ENCODE measurements around the gene DAP.

DAP gene

GRCh38 chr5:10760096-10760920 is 726 bp downstream of the DAP start:
- DNase-seq: peak; percentile 34

- DNase-seq: no peak
Measured at GRCh38 chr5:10759111-10759510, 1.9 kb downstream of the DAP start.

DNA sequence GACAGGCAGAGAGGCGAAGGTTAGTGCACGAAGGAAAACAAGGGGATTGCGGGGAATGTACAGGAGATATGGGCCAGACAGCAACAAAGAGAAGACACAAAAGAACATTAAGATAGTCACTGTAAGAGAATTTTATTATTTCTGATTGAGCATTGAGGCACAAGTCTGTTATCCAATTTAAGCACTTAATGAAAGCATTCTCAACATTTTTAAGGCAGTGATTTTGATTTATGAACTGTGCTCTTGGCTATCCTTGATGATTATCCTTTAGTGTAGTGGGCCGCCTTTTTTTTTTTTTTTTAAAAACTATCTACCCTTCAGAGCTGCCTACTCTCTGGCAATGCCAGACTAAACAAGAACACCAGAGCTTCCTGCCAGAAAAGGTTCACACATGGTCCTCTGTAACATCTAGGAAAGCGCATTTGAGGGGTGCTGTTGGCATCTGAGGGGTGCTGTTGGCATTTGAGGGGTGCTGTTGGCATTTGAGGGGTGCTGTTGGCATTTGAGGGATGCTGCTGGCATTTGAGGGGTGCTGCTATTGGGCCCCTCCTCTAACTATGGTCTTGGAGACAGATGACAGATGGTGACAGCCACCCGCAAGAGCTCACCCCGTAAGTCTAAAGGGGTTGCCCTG is 3.0 kb downstream of the DAP start:
- no peak for DNase-seq

- peak; percentile 4 for DNase-seq
Measured at GRCh38 chr5:10757043-10757442, 4.0 kb downstream of the DAP start.

- no peak for DNase-seq
Measured at GRCh38 chr5:10756549-10756948, 4.5 kb downstream of the DAP start.

GRCh38 chr5:10753178-10753577 is 7.9 kb downstream of the DAP start:
- DNase-seq: no peak

GRCh38 chr5:10752451-10752850 is 8.6 kb downstream of the DAP start:
- DNase-seq: no peak

GRCh38 chr5:10750909-10751308 is 10.1 kb downstream of the DAP start:
- no peak for DNase-seq

DNA sequence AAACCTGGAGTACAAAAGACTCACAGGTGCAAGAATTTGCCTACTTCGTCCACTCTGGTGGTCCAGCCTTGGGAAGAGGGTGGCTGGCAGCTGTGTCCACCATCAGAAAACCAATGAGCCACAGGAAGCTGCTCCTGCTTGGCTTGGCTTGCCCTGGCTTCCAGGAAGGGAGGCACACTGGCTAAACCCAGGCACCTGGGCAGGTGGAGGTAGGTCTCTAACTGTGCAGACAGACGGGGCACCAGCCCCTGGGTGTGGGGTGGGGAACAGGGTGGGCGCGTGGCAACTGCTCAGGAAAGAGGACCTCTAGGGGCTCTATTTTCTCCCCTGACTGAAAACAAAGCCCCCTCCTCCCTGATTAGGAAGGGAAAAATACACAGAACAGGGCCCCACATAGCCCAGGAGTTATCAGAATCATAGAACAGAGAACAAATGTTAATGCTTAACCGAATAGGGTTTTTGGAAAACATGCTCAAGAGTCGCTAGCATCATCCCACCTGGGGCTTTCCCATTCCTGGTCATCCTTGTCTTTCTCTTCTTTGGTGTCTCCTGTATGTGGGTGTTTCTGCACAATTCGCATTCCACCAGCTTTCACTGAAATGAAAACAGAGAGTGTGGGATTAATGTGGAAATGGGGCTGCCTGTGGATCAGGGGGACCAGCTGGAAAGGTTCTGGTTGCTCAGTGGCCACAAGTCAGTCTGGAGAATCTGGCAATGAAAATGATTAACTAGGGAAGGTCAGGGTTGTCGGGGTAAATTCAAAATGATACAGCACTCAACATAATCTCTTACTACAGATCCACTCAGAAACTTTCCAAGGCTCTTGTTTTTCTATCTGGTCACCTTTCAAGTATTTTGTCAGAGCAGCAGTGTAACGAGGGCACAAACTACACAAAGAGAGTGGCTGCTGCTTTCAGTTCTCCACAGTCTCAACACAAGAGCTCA is 13.1 kb downstream of the DAP start:
- no peak for DNase-seq

DNA sequence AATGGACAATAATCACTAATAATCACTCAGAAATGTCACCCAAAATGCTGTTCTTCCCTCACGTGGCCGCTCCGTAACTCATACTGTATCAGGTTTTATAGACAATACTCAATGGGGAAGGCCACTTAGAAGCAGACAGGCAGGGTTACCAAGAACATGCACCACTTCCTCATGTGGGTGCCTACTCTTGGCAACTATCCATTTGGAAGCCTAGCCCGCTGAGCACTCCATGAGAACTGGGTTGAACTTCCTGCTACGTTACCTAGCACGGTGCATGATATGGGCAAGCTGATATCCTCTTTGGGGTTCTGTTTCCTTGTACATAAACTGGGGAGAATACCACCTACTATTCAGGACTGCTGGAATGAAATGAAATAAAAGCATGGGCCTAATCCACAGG is 14.3 kb downstream of the DAP start:
- DNase-seq: no peak

- no peak for DNase-seq
Measured at GRCh38 chr5:10745133-10745532, 15.9 kb downstream of the DAP start.

- DNase-seq: no peak
Measured at GRCh38 chr5:10744681-10745080, 16.4 kb downstream of the DAP start.

- DNase-seq: no peak
Measured at GRCh38 chr5:10743951-10744350, 17.1 kb downstream of the DAP start.

GRCh38 chr5:10743526-10743925 is 17.5 kb downstream of the DAP start:
- DNase-seq: no peak

DNA sequence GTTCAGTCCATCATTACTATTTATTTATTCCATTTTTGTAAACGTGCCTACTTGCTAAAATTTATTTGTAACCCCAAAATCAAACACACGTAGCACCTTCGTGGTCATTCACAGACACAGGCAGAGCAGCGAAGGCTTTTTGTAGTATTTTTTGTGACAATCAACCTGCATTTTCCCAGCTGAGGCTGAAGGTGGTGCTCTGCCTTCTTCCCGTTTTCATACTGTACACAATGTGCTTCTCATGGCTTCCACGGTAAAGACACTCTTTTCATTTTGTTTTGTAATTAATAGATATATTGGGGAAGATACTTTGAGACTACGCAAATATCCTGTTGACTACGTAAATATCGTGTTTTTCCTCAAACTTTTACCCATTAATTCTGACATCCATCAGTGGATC is 19.4 kb downstream of the DAP start:
- DNase-seq: no peak

DNA sequence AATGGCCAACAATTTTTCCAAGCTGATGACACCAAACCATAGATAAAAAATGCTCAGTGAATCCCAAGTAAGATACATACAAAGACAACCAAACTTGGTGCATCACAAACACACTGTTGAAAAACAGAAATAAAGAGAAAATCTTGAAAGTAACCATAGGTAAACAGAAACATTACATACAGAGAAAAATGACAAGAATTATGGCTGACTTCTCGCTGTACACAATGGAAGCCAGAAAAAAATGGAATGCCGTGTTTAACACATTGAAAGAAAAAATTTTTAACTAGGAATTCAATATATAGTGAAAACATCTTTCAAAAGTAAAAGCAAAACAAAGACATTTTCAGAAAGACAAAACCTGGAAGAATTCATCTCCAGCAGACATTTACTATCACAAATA is 20.6 kb downstream of the DAP start:
- DNase-seq: no peak

GRCh38 chr5:10737880-10738279 is 23.2 kb downstream of the DAP start:
- no peak for DNase-seq

- no peak for DNase-seq
Measured at GRCh38 chr5:10736808-10737207, 24.2 kb downstream of the DAP start.

DNA sequence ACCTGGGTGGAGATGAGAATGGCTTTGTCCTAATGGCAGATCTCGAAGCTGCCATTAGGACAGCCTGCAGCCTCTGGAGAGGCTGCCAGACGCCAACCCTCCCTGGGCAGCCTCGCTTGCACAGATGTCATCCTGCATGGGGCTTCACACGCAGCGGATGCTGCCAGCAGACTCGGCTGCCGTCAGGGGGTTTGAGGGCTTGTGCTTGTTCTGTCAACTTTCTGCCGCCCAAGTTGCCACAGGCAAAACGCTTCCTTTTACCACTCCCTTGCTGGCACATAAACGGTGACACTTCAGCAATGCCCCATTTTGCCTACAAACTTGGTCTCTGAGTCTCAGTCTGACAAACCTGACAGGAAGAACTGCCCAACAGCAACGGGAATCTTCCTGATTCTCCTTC is 24.7 kb downstream of the DAP start:
- no peak for DNase-seq

DNA sequence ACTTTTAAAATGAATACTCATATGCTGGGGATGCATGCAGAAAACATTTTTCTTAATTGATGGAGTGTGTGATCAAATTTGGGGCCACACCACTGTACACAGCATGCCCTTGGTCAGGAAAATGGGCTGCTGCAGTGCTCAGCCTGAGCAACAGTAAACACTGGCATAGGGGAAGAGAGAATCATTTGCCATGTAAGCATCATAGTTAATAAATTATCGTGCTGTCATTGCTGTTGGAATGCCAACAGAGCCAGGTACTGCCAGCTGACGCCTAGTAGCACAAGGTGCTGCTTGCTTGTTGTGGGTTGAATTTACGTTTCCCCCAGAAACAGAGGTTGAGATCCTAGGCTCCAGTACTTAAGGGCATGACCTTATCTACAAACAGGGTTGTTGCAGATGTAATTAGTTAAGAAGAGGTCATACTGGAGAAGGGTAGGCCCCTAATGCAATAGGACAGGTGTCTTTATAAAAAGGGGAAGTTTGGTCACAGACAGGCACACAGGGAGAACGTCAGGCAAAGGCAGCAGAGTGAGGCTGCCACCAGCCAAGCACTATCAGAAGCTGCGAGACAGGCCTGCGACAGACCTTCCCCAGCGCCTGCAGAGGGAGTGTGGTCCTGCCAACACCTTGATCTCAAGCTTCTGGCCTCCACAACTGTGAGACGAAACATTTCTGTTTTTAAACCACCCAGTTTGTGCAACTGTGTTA is 25.3 kb downstream of the DAP start:
- no peak for DNase-seq

DNA sequence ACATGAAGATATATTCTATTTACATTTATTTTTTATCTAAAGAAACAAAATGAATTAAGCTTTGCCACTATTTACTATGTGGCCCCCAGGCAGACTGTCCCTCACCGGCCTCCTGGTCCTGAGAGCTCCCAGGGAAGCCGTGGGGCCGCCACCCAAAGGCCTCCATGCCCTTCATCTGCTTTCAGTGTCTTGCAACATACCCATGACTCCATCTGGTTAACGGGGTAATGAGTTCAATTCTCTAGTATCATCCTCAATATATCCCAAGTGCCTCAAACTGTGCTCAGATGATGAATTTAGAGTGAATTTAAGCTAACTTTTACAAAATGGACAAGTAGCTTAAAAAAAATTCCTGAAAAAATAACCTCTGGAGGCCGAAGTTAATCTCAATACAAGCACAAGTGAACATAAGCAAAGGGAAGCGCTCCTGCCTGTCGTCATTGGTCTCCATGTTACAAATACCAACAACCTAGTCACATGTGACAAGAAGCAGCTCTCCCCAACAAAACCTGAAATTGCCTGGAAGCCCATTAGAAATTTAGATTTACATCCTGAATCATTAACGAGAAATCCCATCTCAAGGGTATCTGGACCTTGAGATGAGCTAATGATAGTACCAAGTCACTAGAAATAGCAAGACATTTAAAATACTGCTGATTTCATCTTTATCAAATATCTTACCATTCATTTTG is 26.1 kb downstream of the DAP start:
- DNase-seq: no peak

GRCh38 chr5:10734037-10734709 is 26.9 kb downstream of the DAP start:
- DNase-seq: no peak

Measured in NCI-H345 (cell line).